GM23248 (cell line): Measurements from ENCODE around the gene CCDC28A. TPM values are rescaled to one million over a fixed set of nuclear protein-coding genes. Genes with fewer than 3 reads are reported as not detected.

Experiments used
- DNase-seq: peaks from one replicate; pipeline ENCODE4 v3.0.0-alpha.2; 2015
- H2AFZ ChIP-seq: fragments of 200-600 bp; sonication (generic); 2 replicates; pipeline ENCODE4 v1.6.1; 2016; ENCODE audit warnings: antibody characterized with exemption
- H3F3A ChIP-seq: fragments of 200-600 bp; sonication (generic); 2 replicates; pipeline ENCODE4 v1.6.1; 2016; ENCODE audit warnings: mild to moderate bottlenecking, antibody characterized with exemption, mixed run types; ENCODE audit not compliant: insufficient read depth
- H3K27ac ChIP-seq: fragments of 200-600 bp; sonication (generic); 2 replicates; pipeline ENCODE4 v1.5.1; 2016; ENCODE audit warnings: mild to moderate bottlenecking
- H3K27me3 ChIP-seq: fragments of 200-600 bp; sonication (generic); replicated peaks from 2 replicates; pipeline ENCODE4 v1.6.1; 2016; ENCODE audit warnings: mild to moderate bottlenecking; ENCODE audit not compliant: insufficient read depth
- H3K36me3 ChIP-seq: fragments of 200-600 bp; sonication (generic); 2 replicates; pipeline ENCODE4 v1.6.1; 2016; ENCODE audit warnings: low read depth, mild to moderate bottlenecking
- H3K4me1 ChIP-seq: fragments of 200-600 bp; sonication (generic); 2 replicates; pipeline ENCODE4 v1.6.1; 2016; ENCODE audit warnings: mild to moderate bottlenecking; ENCODE audit not compliant: insufficient read depth
- H3K4me2 ChIP-seq: fragments of 200-600 bp; sonication (generic); one replicate; pipeline ENCODE4 v1.6.1; 2016; ENCODE audit warnings: mild to moderate bottlenecking; ENCODE audit not compliant: unreplicated experiment
- H3K4me3 ChIP-seq: fragments of 200-600 bp; sonication (generic); 2 replicates; pipeline ENCODE4 v1.5.1; 2016; ENCODE audit warnings: mild to moderate bottlenecking
- H3K79me2 ChIP-seq: fragments of 200-600 bp; sonication (generic); 2 replicates; pipeline ENCODE4 v1.6.1; 2016; ENCODE audit warnings: mild to moderate bottlenecking; ENCODE audit not compliant: insufficient read depth
- H3K9ac ChIP-seq: fragments of 200-600 bp; sonication (generic); 2 replicates; pipeline ENCODE4 v1.6.1; 2016; ENCODE audit warnings: mild to moderate bottlenecking
- H3K9me2 ChIP-seq: fragments of 200-600 bp; sonication (generic); 2 replicates; pipeline ENCODE4 v1.6.1; 2016; ENCODE audit warnings: mixed run types, mild to moderate bottlenecking, moderate library complexity; ENCODE audit not compliant: insufficient read depth
- H3K9me3 ChIP-seq: fragments of 200-600 bp; sonication (generic); one replicate; pipeline ENCODE4 v1.6.1; 2017; ENCODE audit warnings: low read depth
- H4K20me1 ChIP-seq: fragments of 200-600 bp; sonication (generic); 2 replicates; pipeline ENCODE4 v1.6.0; 2016; ENCODE audit not compliant: insufficient read depth
- EZH2 ChIP-seq: fragments of 200-600 bp; sonication (generic); IDR thresholded peaks from 2 replicates; pipeline ENCODE4 v1.6.1; 2018; ENCODE audit warnings: antibody characterized with exemption, mild to moderate bottlenecking; ENCODE audit not compliant: insufficient read depth, poor library complexity, severe bottlenecking
- EZH2phosphoT487 ChIP-seq: fragments of 200-600 bp; sonication (generic); IDR thresholded peaks from 2 replicates; pipeline ENCODE4 v1.6.1; 2018; ENCODE audit warnings: antibody characterized with exemption, moderate library complexity, mild to moderate bottlenecking, low read depth; ENCODE audit not compliant: insufficient read depth
- WGBS, 2 experiments: methylation state at CpG; one replicate each; pipeline ENCODE4 v1.1.6; 2015 to 2017; ENCODE audit warnings: low lambda C conversion rate in 2 of 2, low coverage in 1 of 2; ENCODE audit errors: missing lambda C conversion rate in 2 of 2; 5-methylcytosine and 5-hydroxymethylcytosine counted together
- in situ Hi-C: fragments of 300-500 bp; cut with MboI; formaldehyde crosslinking; loops from 2 replicates; pipeline ENCODE4 v1.15.0; 2020
- polyA plus RNA-seq: library from polyadenylated mRNA; unstranded; fragments of >200 nt; fragmentation: Nextera tagmentation; extraction: Ambion mirVana; gene quantifications from 2 replicates; pipeline ENCODE4 v1.2.1, GENCODE V29; 2016
- total RNA-seq: library from RNA; depleted of rRNA; stranded (reverse); fragments of >200 nt; shearing (Covaris generic); gene quantifications from 2 replicates; pipeline ENCODE4 v1.2.3, GENCODE V29; 2014

Gene CCDC28A
- total and polyA plus RNA-seq, 2 experiments from 2014 or later: 15.9 to 18.2 TPM

DNA sequence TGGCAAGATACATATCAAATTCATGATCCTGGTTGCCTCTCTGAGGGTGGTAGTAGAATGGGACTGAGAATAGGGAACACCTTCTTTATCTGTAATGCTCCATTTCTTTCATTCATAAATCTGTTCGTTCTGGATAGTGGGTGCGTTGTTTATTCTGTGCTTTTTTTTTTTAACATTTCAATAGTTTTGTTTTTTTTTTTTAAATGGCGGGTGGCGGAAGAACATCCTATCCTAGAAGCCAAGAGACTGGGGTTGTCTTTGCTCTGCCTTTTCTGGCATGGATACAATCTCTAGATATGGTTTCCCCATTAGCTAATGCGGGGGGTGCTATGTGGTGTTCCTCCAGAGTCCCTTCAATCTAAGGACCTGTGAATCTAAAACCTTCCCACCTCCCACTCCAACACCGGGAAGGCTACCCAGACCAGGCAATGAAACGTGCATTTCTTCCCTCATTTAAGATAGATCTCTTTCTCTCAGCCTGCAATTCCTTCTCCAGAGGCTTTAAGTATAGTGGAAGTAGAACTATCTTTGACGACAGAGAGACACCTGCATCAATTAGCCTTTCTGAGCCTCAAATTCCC is 883 bp upstream of the CCDC28A start:
- H3K9ac ChIP-seq: peak overlapping the region; percentile 89
- in situ Hi-C loops: loop anchor here (25.0 kb wide), 1 partner anchor 335 kb away; no protein-coding TSS in a partner anchor
- H3K9me2 ChIP-seq: no peaks in the 10 kb centered on the region
- WGBS, 2 experiments: 7 to 11% methylated on average over 8 of the region's 8 CpGs
- H3K27me3 ChIP-seq: no peaks in the 10 kb centered on the region
- peaks cover 22% of the 10 kb centered on the region for H3K79me2 ChIP-seq
- H3K4me1 ChIP-seq: peaks cover 16% of the 10 kb centered on the region; the same call in 1 of the 2 replicates
- peak overlapping the region; percentile 99 for H2AFZ ChIP-seq
- no peaks in the 10 kb centered on the region for H4K20me1 ChIP-seq
- peak overlapping the region; percentile 99 for H3K4me2 ChIP-seq
- H3F3A ChIP-seq: no peaks in the 10 kb centered on the region
- no peaks in the 10 kb centered on the region for H3K9me3 ChIP-seq
- H3K4me3 ChIP-seq: peak overlapping the region; percentile 87
- peak; percentile 20 for DNase-seq
- TF ChIP-seq EZH2 (no peak), EZH2phosphoT487 (no peak)
- peaks cover 13% of the 10 kb centered on the region for H3K36me3 ChIP-seq
- peak overlapping the region; percentile 78 for H3K27ac ChIP-seq

DNA sequence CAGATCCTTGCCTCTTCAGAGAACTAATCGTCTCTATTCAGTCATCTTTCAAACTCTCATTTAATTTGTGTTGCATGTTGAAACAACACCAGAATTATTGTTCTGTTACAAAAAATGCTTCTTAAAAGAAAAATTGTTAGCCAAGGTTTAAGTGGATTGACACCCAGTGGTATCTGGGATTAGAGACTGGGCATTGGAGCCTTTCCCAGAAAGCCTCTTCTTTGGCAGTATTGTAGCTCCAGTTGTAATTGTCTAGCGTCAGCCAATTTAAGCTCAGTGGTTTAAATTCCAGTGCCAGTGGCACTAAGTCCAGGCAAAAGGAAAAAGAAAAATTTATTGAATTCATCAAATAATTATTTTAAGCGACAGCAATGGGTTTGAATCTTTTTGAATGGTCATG is 801 bp downstream of the CCDC28A start:
- H3K9me2 ChIP-seq: no peaks in the 10 kb centered on the region
- H3K9me3 ChIP-seq: no peaks in the 10 kb centered on the region
- peaks cover 22% of the 10 kb centered on the region for H3K79me2 ChIP-seq
- H3K4me3 ChIP-seq: peak overlapping the region; percentile 87
- H3F3A ChIP-seq: no peaks in the 10 kb centered on the region
- H3K4me2 ChIP-seq: peak overlapping the region; percentile 99
- no peaks in the 10 kb centered on the region for H4K20me1 ChIP-seq
- H3K36me3 ChIP-seq: peaks cover 13% of the 10 kb centered on the region
- peak; percentile 55 for DNase-seq
- peaks cover 16% of the 10 kb centered on the region; the same call in 1 of the 2 replicates for H3K4me1 ChIP-seq
- no peak for TF ChIP-seq EZH2
- no peak for TF ChIP-seq EZH2phosphoT487
- H3K27ac ChIP-seq: peak overlapping the region; percentile 78
- H3K9ac ChIP-seq: peak overlapping the region; percentile 89
- in situ Hi-C loops: loop anchor here (25.0 kb wide), 1 partner anchor 337 kb away; no protein-coding TSS in a partner anchor
- H2AFZ ChIP-seq: peak overlapping the region; percentile 99
- no peaks in the 10 kb centered on the region for H3K27me3 ChIP-seq
- 1 to 4% methylated on average over 3 of the region's 3 CpGs for WGBS, 2 experiments

DNA sequence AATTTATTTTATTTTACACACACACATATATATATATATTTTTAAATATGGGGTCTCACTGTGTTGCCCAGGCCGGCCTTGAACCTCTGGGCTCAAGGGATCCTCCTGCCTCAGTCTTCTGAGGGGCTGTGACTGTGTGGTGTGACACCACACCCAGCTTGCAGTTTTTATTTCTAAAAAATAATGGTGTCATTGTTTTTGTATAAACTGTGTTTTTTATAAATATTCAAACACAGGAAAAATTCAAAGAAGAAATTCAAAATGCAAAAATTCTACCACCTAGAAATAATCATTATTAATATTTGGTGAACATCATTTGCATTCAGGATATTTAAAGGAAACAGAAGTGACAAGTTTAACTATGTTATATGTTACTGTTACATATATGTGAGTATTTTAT is 3.1 kb downstream of the CCDC28A start:
- Histone ChIP-seq H3K9ac (no peak overlapping the region), H3K27me3 (no peaks in the 10 kb centered on the region), H3F3A (no peaks in the 10 kb centered on the region), H3K9me3 (no peaks in the 10 kb centered on the region), H3K4me3 (no peak overlapping the region), H3K4me2 (no peak overlapping the region), H4K20me1 (no peaks in the 10 kb centered on the region), H2AFZ (no peak overlapping the region), H3K36me3 (peaks cover 19% of the 10 kb centered on the region), H3K27ac (no peak overlapping the region), H3K4me1 (peaks cover 16% of the 10 kb centered on the region; the same call in 1 of the 2 replicates), H3K9me2 (no peaks in the 10 kb centered on the region), H3K79me2 (peaks cover 22% of the 10 kb centered on the region)
- in situ Hi-C loops: no loop called here
- TF ChIP-seq EZH2phosphoT487 (no peak), EZH2 (no peak)
- DNase-seq: no peak
- 79 to 95% methylated on average over 1 of the region's 1 CpG for WGBS, 2 experiments

DNA sequence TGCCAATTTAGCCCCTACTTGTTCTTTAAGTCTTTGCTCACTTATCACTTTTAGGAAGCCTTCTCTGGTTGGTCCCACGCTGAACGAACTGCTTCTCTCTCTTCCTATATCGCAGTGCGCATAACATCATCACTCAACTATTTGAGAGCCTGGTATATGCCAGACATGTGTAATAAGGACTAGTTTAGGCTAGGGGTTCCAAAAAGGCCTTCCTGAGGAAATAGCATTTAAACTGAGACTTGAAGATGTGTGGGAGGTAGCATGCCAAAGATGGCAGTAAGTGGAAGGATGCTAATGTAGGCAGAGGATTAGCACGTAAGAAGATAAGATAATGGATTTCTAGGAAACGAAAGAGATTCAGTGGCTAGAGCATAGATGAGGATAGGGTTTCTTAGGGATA is 4.8 kb downstream of the CCDC28A start:
- H3K27ac ChIP-seq: no peak overlapping the region
- WGBS, 2 experiments: 95 to 97% methylated on average over 6 of the region's 6 CpGs
- no peak overlapping the region for H3K4me3 ChIP-seq

More for the DNA sequence above, 4.8 kb downstream of the CCDC28A start:
- no peaks in the 10 kb centered on the region for H4K20me1 ChIP-seq
- no peak overlapping the region for H3K9ac ChIP-seq
- H3K9me2 ChIP-seq: no peaks in the 10 kb centered on the region
- H3K27me3 ChIP-seq: no peaks in the 10 kb centered on the region
- DNase-seq: no peak
- in situ Hi-C loops: no loop called here
- TF ChIP-seq EZH2: no peak
- TF ChIP-seq EZH2phosphoT487: no peak
- H3F3A ChIP-seq: no peaks in the 10 kb centered on the region
- peaks cover 8% of the 10 kb centered on the region; the same call in 1 of the 2 replicates for H3K4me1 ChIP-seq
- H3K9me3 ChIP-seq: no peaks in the 10 kb centered on the region
- H3K79me2 ChIP-seq: peaks cover 22% of the 10 kb centered on the region
- H2AFZ ChIP-seq: no peak overlapping the region
- peaks cover 26% of the 10 kb centered on the region for H3K36me3 ChIP-seq
- no peak overlapping the region for H3K4me2 ChIP-seq
